CD4-positive, alpha-beta T cell treated with Interferon gamma for 1 hour (primary cell): Measurements from ENCODE around the gene NRGN.
A peak's percentile ranks its signal among the peaks of the same experiment; 100 is the strongest.

Experiments used
- DNase-seq: peaks from one replicate; pipeline ENCODE4 v3.0.0-alpha.2; 2020

NRGN gene

GRCh38 chr11:124739479-124740276 lies at the start of gene NRGN:
TSS of gene NRGN (plus strand) at chr11:124739942. CDS start at chr11:124740085, 143 bp downstream.
- DNase-seq: peak; percentile 81

- DNase-seq: no peak
Measured at GRCh38 chr11:124693142-124693541, 46.6 kb upstream of the NRGN start.

GRCh38 chr11:124699547-124699946 lies 40.2 kb upstream of the NRGN start:
- no peak for DNase-seq

- no peak for DNase-seq
Measured at GRCh38 chr11:124700028-124700427, 39.7 kb upstream of the NRGN start.

- DNase-seq: no peak
Measured at GRCh38 chr11:124707829-124708228, 31.9 kb upstream of the NRGN start.

- no peak for DNase-seq
Measured at GRCh38 chr11:124712392-124712791, 27.4 kb upstream of the NRGN start.

- no peak for DNase-seq
Measured at GRCh38 chr11:124716591-124716990, 23.2 kb upstream of the NRGN start.

GRCh38 chr11:124717421-124717785 lies 22.3 kb upstream of the NRGN start:
- no peak for DNase-seq

- peak; percentile 18 for DNase-seq
Measured at GRCh38 chr11:124717786-124718651, 21.7 kb upstream of the NRGN start.

- DNase-seq: no peak
Measured at GRCh38 chr11:124718801-124719200, 20.9 kb upstream of the NRGN start.

- no peak for DNase-seq
Measured at GRCh38 chr11:124719534-124719933, 20.2 kb upstream of the NRGN start.

- DNase-seq: no peak
Measured at GRCh38 chr11:124722176-124722575, 17.6 kb upstream of the NRGN start.

GRCh38 chr11:124724979-124725718 lies 14.6 kb upstream of the NRGN start:
- no peak for DNase-seq

GRCh38 chr11:124725719-124726105 lies 14.0 kb upstream of the NRGN start:
- DNase-seq: no peak

GRCh38 chr11:124727474-124727873 lies 12.3 kb upstream of the NRGN start:
- no peak for DNase-seq

GRCh38 chr11:124728134-124728533 lies 11.6 kb upstream of the NRGN start:
- no peak for DNase-seq

GRCh38 chr11:124729571-124729970 lies 10.2 kb upstream of the NRGN start:
- no peak for DNase-seq

GRCh38 chr11:124732230-124732629 lies 7.5 kb upstream of the NRGN start:
- DNase-seq: peak; percentile 44

GRCh38 chr11:124736736-124737135 lies 3.0 kb upstream of the NRGN start:
- DNase-seq: no peak

- no peak for DNase-seq
Measured at GRCh38 chr11:124737638-124738305, 2.0 kb upstream of the NRGN start.

GRCh38 chr11:124738713-124739478 lies 846 bp upstream of the NRGN start:
- no peak for DNase-seq

GRCh38 chr11:124740277-124740882 lies 638 bp downstream of the NRGN start:
- peak; percentile 61 for DNase-seq
